NCI-H526 (cell line): ENCODE data around the gene COL6A3.
A peak's percentile ranks its signal among the peaks of the same experiment; 100 is the strongest.

ENCODE experiments used
- DNase-seq, 2 experiments: peaks; one replicate each; lab custom pipeline; 2025; lab: John Stamatoyannopoulos, UW

The COL6A3 gene

GRCh38 chr2:237444071-237444470, 30.1 kb upstream of the COL6A3 start:
- no peak for DNase-seq

- no peak for DNase-seq
Measured at GRCh38 chr2:237441605-237442274, 27.8 kb upstream of the COL6A3 start.

GRCh38 chr2:237440819-237441281, 26.9 kb upstream of the COL6A3 start:
- DNase-seq, result no peak

GRCh38 chr2:237438080-237438940, 24.3 kb upstream of the COL6A3 start:
- DNase-seq, result peak; percentile 13 to 58

GRCh38 chr2:237437566-237437965, 23.6 kb upstream of the COL6A3 start:
- DNase-seq, result no peak

GRCh38 chr2:237435844-237436587, 22.1 kb upstream of the COL6A3 start:
- no peak for DNase-seq

GRCh38 chr2:237434866-237435311, 20.9 kb upstream of the COL6A3 start:
- no peak for DNase-seq

GRCh38 chr2:237433920-237434676, 20.1 kb upstream of the COL6A3 start:
- no peak for DNase-seq

GRCh38 chr2:237432484-237433092, 18.6 kb upstream of the COL6A3 start:
- DNase-seq, result no peak

GRCh38 chr2:237431837-237432236, 17.9 kb upstream of the COL6A3 start:
- DNase-seq, result no peak

- no peak for DNase-seq
Measured at GRCh38 chr2:237431372-237431771, 17.4 kb upstream of the COL6A3 start.

- no peak for DNase-seq
Measured at GRCh38 chr2:237430861-237431260, 16.9 kb upstream of the COL6A3 start.

GRCh38 chr2:237429753-237430152, 15.8 kb upstream of the COL6A3 start:
- no peak for DNase-seq

- DNase-seq, result no peak
Measured at GRCh38 chr2:237427769-237428506, 14.0 kb upstream of the COL6A3 start.

- DNase-seq, result no peak
Measured at GRCh38 chr2:237426517-237426916, 12.6 kb upstream of the COL6A3 start.

- no peak for DNase-seq
Measured at GRCh38 chr2:237425320-237425719, 11.4 kb upstream of the COL6A3 start.

- no peak for DNase-seq
Measured at GRCh38 chr2:237424544-237424943, 10.6 kb upstream of the COL6A3 start.

- DNase-seq, result no peak
Measured at GRCh38 chr2:237423891-237424290, 9.9 kb upstream of the COL6A3 start.

GRCh38 chr2:237422309-237422708, 8.3 kb upstream of the COL6A3 start:
- DNase-seq, result no peak

GRCh38 chr2:237421542-237422116, 7.7 kb upstream of the COL6A3 start:
- peak; percentile 17 to 74 for DNase-seq
